Liver (tissue), 9 donors: ENCODE measurements around the gene NUP214. TPM values are rescaled to one million over a fixed set of nuclear protein-coding genes. Genes with fewer than 3 reads are reported as not detected.

Experiments
- DNase-seq: peaks from one replicate; pipeline ENCODE4 v3.0.0-alpha.2; 2017; ENCODE audit warnings: low spot score
- H3K27ac ChIP-seq, 2 donors: one replicate each; pipeline ENCODE4 v1.7.0; 2013; ENCODE audit warnings: inconsistent platforms in 2 of 2, low read length in 2 of 2, control low read depth in 1 of 2, low read depth in 1 of 2, mild to moderate bottlenecking in 1 of 2
- H3K27me3 ChIP-seq, 4 donors: one replicate each; pipeline versions ENCODE4 v1.6.1 to v1.7.0; 2013; ENCODE audit warnings: low read length in 3 of 4, inconsistent platforms in 1 of 4, mild to moderate bottlenecking in 1 of 4, moderate library complexity in 1 of 4; ENCODE audit not compliant: control insufficient read depth in 4 of 4, insufficient read depth in 4 of 4
- H3K36me3 ChIP-seq, 4 donors: one replicate each; pipeline versions ENCODE4 v1.6.1 to v1.7.0; 2013; ENCODE audit warnings: low read length in 3 of 4, mild to moderate bottlenecking in 3 of 4, low read depth in 1 of 4, moderate library complexity in 1 of 4; ENCODE audit not compliant: control insufficient read depth in 4 of 4, insufficient read depth in 3 of 4
- H3K4me1 ChIP-seq, 4 donors: one replicate each; pipeline versions ENCODE4 v1.6.1 to v1.7.0; 2013; ENCODE audit warnings: low read length in 3 of 4, mild to moderate bottlenecking in 3 of 4, moderate library complexity in 1 of 4; ENCODE audit not compliant: control insufficient read depth in 4 of 4, insufficient read depth in 4 of 4
- H3K4me3 ChIP-seq, 3 donors: one replicate each; pipeline versions ENCODE4 v1.6.1 to v1.7.0; 2013; ENCODE audit warnings: low read length in 3 of 3, control low read depth in 1 of 3, low read depth in 1 of 3, mild to moderate bottlenecking in 1 of 3
- H3K9ac ChIP-seq, 2 donors: one replicate each; pipeline ENCODE4 v1.7.0; 2013; ENCODE audit warnings: low read length in 2 of 2, mild to moderate bottlenecking in 2 of 2, moderate library complexity in 2 of 2, control low read depth in 1 of 2, low read depth in 1 of 2
- H3K9me3 ChIP-seq, 4 donors: one replicate each; pipeline versions ENCODE4 v1.6.1 to v1.7.0; 2013; ENCODE audit warnings: low read length in 3 of 4; ENCODE audit not compliant: control insufficient read depth in 4 of 4
- EGR1 ChIP-seq, 2 donors: IDR thresholded peaks; 2 replicates each; pipeline ENCODE4 v1.6.1; 2016 to 2018; ENCODE audit warnings: antibody characterized with exemption in 2 of 2, low read depth in 2 of 2
- FOXA1 ChIP-seq: IDR thresholded peaks from 2 replicates; pipeline ENCODE4 v1.6.1; 2016; ENCODE audit warnings: antibody characterized with exemption
- FOXA2 ChIP-seq: IDR thresholded peaks from 2 replicates; pipeline ENCODE4 v1.6.1; 2016; ENCODE audit warnings: antibody characterized with exemption
- GABPA ChIP-seq, 2 donors: IDR thresholded peaks in 1 of 2; conservative IDR thresholded peaks in 1 of 2; 2 replicates each; pipeline ENCODE4 v1.6.1; 2016; ENCODE audit warnings: antibody characterized with exemption in 2 of 2, mild to moderate bottlenecking in 1 of 2, moderate library complexity in 1 of 2
- HNF4A ChIP-seq, 2 donors: conservative IDR thresholded peaks; 2 replicates each; pipeline ENCODE4 v1.6.1; 2016; ENCODE audit warnings: antibody characterized with exemption in 2 of 2, mild to moderate bottlenecking in 2 of 2
- JUND ChIP-seq, 2 donors: IDR thresholded peaks; 2 replicates each; pipeline ENCODE4 v1.6.1; 2016; ENCODE audit warnings: antibody characterized with exemption in 2 of 2
- NR2F2 ChIP-seq: IDR thresholded peaks from 2 replicates; pipeline ENCODE4 v1.6.1; 2016; ENCODE audit warnings: antibody characterized with exemption
- RAD21 ChIP-seq, 2 donors: IDR thresholded peaks; 2 replicates each; pipeline ENCODE4 v1.6.1; 2016; ENCODE audit warnings: antibody characterized with exemption in 2 of 2, mild to moderate bottlenecking in 2 of 2
- REST ChIP-seq: IDR thresholded peaks from 2 replicates; pipeline ENCODE4 v1.6.1; 2016; ENCODE audit warnings: antibody characterized with exemption, mild to moderate bottlenecking
- RXRA ChIP-seq, 2 donors: IDR thresholded peaks; 2 replicates each; pipeline ENCODE4 v1.6.1; 2017 to 2018; ENCODE audit warnings: antibody characterized with exemption in 2 of 2, mild to moderate bottlenecking in 1 of 2
- SP1 ChIP-seq: IDR thresholded peaks from 2 replicates; pipeline ENCODE4 v1.6.1; 2018; ENCODE audit warnings: antibody characterized with exemption, mild to moderate bottlenecking
- TAF1 ChIP-seq: conservative IDR thresholded peaks from 2 replicates; pipeline ENCODE4 v1.6.1; 2016; ENCODE audit warnings: antibody characterized with exemption, mild to moderate bottlenecking
- WGBS: extraction: QIAGEN DNeasy Blood & Tissue Kit; methylation state at CpG from one replicate; pipeline ENCODE4 v1.1.7; 2013; 5-methylcytosine and 5-hydroxymethylcytosine counted together
- polyA plus RNA-seq, 2 donors: library from polyadenylated mRNA; stranded (reverse) in 1 of 2; unstranded in 1 of 2; fragments of 200-250 nt in 1 of 2; fragments of >200 nt in 1 of 2; fragmentation: Nextera tagmentation in 1 of 2; extraction: Ambion mirVana in 1 of 2; gene quantifications; one replicate each; pipeline versions ENCODE4 v1.2.1 to v1.2.3, GENCODE V29; 2013 to 2015
- total RNA-seq, 2 donors: library from RNA; depleted of rRNA; stranded (reverse); fragments of >200 nt; gene quantifications; one replicate each; pipeline ENCODE4 v1.2.3, GENCODE V29; 2014
- TF ChIP-seq, protein P1 (sequence below): fragments of 150-350 bp; IDR thresholded peaks from 2 replicates; pipeline ENCODE4 v1.5.1; 2017; ENCODE audit warnings: improper control_type of control experiment, low read depth, low read length; ENCODE audit not compliant: missing input control
- TF ChIP-seq, protein P2 (sequence below): IDR thresholded peaks from 2 replicates; pipeline ENCODE4 v1.6.1; 2016; ENCODE audit warnings: antibody characterized with exemption
- donor health status: healthy.
- donor health status: healthy.
- donor health status: healthy.
- donor health status: healthy.
- donor health status: healthy.

The NUP214 gene
- total and polyA plus RNA-seq, 4 donors = 8.8 to 19.5 (median 16.5) TPM

GRCh38 chr9:131179561-131180219 is 54.3 kb downstream of the NUP214 start:
- Histone ChIP-seq H3K9me3 (no peaks in the 10 kb centered on the region), H3K4me3 (no peak overlapping the region), H3K36me3 (peaks cover 5 to 62% (median 52%) of the 10 kb centered on the region in 4 donors), H3K9ac (no peak overlapping the region), H3K27me3 (no peaks in the 10 kb centered on the region), H3K27ac (no peak overlapping the region), H3K4me1 (no peaks in the 10 kb centered on the region)
- WGBS = 88% methylated on average over 4 of the region's 4 CpGs
- TF ChIP-seq FOXA1 (no peak), REST (no peak), RAD21 (IDR thresholded peaks at IDR 0.05) (no peak), RXRA (IDR thresholded peaks at IDR 0.05) (no peak), SP1 (no peak), NR2F2 (no peak)
- TF ChIP-seq, protein P1, sequence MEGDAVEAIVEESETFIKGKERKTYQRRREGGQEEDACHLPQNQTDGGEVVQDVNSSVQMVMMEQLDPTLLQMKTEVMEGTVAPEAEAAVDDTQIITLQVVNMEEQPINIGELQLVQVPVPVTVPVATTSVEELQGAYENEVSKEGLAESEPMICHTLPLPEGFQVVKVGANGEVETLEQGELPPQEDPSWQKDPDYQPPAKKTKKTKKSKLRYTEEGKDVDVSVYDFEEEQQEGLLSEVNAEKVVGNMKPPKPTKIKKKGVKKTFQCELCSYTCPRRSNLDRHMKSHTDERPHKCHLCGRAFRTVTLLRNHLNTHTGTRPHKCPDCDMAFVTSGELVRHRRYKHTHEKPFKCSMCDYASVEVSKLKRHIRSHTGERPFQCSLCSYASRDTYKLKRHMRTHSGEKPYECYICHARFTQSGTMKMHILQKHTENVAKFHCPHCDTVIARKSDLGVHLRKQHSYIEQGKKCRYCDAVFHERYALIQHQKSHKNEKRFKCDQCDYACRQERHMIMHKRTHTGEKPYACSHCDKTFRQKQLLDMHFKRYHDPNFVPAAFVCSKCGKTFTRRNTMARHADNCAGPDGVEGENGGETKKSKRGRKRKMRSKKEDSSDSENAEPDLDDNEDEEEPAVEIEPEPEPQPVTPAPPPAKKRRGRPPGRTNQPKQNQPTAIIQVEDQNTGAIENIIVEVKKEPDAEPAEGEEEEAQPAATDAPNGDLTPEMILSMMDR = no peak
- DNase-seq = no peak

DNA sequence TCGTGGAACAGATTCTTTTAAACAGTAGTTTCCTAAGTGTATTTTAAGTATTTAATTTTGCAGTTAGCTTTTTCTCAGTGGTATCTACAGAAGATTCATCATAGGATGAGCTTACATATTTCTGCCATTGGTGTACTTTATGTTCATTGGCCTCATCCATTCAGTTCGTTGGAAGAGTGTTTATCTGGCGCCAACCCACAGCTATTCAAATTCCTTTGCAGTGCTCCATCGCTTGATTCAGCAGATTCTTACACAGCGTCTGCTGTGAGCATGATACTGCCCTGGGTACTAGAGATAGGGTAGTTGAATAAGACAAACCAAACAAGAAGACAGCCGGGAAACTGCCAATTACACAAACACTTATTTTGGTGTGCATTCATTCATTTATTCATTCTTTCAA is 55.1 kb downstream of the NUP214 start:
- no peaks in the 10 kb centered on the region for H3K4me1 ChIP-seq
- no peaks in the 10 kb centered on the region for H3K9me3 ChIP-seq
- H3K27ac ChIP-seq = no peak overlapping the region
- TF ChIP-seq, protein P2, sequence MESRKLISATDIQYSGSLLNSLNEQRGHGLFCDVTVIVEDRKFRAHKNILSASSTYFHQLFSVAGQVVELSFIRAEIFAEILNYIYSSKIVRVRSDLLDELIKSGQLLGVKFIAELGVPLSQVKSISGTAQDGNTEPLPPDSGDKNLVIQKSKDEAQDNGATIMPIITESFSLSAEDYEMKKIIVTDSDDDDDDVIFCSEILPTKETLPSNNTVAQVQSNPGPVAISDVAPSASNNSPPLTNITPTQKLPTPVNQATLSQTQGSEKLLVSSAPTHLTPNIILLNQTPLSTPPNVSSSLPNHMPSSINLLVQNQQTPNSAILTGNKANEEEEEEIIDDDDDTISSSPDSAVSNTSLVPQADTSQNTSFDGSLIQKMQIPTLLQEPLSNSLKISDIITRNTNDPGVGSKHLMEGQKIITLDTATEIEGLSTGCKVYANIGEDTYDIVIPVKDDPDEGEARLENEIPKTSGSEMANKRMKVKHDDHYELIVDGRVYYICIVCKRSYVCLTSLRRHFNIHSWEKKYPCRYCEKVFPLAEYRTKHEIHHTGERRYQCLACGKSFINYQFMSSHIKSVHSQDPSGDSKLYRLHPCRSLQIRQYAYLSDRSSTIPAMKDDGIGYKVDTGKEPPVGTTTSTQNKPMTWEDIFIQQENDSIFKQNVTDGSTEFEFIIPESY = no peak
- TF ChIP-seq EGR1 (IDR thresholded peaks at IDR 0.05; ENCODE audit: low read depth in 2 of 2) (no peak), HNF4A (conservative IDR thresholded peaks at IDR 0.05) (no peak), TAF1 (no peak), NR2F2 (no peak), SP1 (no peak), REST (no peak), FOXA2 (no peak), JUND (IDR thresholded peaks at IDR 0.05) (no peak), GABPA (IDR thresholded peaks at IDR 0.05 in 1 of 2, conservative IDR thresholded peaks at IDR 0.05 in 1 of 2) (no peak)
- peak; percentile 60 for DNase-seq
- no peak overlapping the region for H3K9ac ChIP-seq
- no peaks in the 10 kb centered on the region for H3K27me3 ChIP-seq
- H3K36me3 ChIP-seq = peaks cover 5 to 62% (median 46%) of the 10 kb centered on the region in 4 donors
- H3K4me3 ChIP-seq = no peak overlapping the region
- 80% methylated on average over 6 of the region's 6 CpGs for WGBS
